Stimulated activated CD8-positive, alpha-beta memory T cell treated with anti-CD3 and anti-CD28 coated beads, Interleukin-4, amount 100 ng/mL, for 4 hours (primary cell): ENCODE data around the gene PCSK2.

Source experiments
- DNase-seq, 2 donors: peaks; one replicate each; pipeline ENCODE4 v3.0.0-alpha.2; 2020; ENCODE audit warnings: low read depth in 2 of 2, low spot score in 1 of 2

PCSK2 gene

GRCh38 chr20:17471606-17472187 is 244.9 kb downstream of the PCSK2 start:
- no peak for DNase-seq

DNA sequence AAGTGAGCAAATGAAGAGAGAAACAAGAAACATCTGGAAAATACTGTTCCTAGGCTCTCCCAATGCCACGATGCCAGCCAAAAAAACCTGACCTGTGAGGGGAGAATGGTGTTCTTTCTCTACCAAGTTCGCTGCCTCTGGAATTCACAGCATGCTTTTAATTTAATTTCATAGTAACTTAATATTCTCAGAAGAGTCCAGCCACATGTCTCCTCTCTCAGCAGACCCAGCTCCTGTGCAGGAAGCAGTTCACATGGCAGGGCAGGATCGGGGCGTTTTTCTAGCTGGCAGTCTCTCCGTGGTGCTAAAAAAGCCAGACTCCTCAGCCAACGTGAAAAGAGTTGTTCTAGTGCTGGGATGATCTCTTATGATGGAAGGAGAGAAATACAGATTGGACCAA is 246.8 kb downstream of the PCSK2 start:
- DNase-seq = no peak

- no peak for DNase-seq
These were observed 252.3 kb downstream of the PCSK2 start for GRCh38 chr20:17479063-17479657.

DNA sequence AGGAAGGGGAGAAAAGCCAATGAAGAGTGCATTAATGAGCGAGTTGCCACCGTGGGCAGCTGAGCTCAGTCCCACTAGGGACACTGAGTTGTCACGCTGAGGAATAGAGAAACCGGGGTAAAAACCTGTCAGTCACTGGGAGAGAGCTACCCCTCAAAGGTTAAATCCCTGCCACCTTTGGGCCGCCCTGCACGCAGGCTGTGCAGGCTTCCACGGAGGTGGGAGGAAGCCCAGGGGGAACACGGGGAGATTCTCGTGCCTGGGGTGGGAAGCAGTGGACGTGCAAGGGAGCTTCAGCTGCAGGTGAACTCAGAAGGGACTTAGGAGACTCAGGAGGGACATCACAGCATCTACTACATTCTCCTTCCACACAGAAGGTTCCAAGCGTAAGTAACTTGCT is 253.9 kb downstream of the PCSK2 start:
- DNase-seq = no peak

- DNase-seq = no peak
These were observed 254.8 kb downstream of the PCSK2 start for GRCh38 chr20:17481661-17482060.

GRCh38 chr20:17482536-17482935 is 255.7 kb downstream of the PCSK2 start:
- DNase-seq = no peak

DNA sequence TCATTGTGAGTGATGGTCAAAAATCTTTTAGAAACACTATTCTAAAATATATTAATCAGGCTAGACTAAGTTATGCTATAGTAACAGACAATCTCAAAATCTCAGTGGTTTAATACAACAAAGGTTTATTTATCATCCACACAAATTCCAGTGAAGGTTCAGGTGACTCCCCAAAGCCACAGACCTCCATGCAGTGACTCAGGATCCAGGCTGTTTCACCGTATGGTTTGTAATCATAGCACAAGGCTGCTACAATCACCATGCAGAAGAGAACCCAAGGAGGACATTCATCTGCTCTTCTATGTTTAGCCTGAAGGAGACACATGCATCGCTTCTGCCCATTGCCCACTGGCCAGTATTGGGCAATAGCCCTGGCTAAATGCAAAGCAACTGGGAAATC is 258.2 kb downstream of the PCSK2 start:
- no peak for DNase-seq

- DNase-seq = no peak
These were observed 262.2 kb downstream of the PCSK2 start for GRCh38 chr20:17488916-17489600.

DNA sequence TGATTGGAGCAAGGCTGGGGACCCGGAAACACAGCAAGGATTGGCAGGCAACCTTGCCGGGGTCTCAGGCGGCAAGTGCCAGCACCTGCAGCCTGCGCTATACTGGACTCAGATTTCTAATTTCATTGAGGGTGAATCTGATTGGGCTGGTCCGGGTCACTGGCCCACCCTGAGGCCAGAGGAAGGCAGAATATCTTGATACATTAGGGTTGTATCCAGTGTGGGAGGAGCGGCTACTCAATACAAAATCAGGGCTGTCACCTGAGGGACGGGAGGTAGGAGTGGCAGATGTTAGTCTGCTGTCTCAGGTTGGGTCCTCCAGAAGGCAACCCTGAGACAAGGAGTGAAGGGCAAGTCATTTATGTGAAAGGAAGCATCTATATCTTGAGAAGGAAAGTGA is 263.7 kb downstream of the PCSK2 start:
- DNase-seq = no peak

DNA sequence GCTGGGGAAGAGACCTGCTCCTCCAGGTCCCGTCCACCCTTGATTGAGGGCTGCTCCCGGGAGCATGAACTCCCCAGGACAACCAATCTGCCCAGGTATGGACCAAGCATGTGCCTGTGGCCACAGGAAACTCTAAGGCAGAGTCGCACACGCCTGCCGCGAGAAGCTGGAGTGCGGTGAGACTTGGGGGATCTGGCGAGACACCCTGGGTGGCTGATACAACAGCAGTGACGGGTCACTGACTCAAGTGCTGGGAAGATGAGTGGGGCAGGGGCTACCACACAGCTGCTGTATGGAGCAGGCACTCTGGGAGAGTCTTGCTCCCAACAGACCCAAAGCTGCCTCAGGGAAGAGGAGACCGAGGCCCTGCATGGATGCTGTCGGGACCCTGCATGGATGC is 264.2 kb downstream of the PCSK2 start:
- no peak for DNase-seq

DNA sequence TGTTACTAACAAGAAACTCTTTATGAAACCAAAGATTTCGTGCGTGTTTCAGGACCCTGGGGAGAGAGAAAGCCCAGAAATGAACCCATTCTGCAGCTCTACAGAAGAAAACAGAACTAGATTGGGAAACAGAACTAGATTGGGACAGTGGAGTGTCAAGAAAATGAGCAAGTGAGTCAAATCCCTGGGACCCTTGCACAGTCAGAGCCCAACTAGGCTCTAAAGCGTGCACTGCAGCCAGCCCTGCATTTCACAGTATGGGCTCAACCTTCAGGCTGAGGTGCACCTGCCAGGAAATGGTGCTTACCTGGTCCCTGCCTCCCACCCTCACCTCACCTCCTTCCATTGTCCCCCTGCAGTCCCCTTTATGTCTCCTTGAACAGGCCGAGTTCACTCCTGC is 264.6 kb downstream of the PCSK2 start:
- DNase-seq = no peak

DNA sequence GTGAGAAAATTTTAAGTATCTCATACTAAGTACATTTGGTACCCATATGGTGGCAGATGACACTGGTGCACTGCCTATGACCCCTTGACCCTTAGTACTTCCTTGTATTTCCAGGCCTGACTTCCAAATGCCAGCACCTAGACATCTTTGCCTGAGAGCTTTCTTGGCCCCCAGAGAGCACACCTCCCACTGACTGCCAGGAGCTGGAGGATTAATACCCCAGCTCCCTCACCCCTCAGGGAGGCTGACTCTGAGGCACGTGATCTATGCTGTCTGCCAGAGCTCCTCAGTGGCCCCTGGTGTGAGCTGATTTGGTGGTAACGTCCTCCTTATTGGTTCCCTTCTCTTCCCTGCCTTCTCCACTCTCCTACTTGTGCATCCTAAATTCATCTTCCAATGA is 266.3 kb downstream of the PCSK2 start:
- no peak for DNase-seq

- no peak for DNase-seq
These were observed 267.4 kb downstream of the PCSK2 start for GRCh38 chr20:17494201-17494600.

DNA sequence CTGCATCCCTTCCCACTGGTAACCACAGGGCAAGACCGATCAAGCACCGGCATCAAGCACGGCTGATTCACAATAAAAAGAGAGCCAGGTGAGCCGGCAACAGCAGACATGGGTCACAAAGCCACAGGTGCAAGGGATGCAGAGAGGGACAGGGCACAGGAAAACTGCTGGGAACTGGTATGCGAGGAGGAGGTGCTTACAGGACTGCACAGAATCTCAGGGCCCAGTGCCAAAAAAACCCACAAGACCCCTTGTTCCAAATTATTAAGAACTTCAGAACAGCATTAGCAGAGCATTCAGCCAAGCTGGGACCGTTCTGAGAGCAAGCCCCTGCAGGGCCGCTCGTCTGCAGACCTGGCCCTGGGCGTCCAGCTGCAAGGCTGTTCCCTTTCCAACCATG is 269.0 kb downstream of the PCSK2 start:
- DNase-seq = no peak

DNA sequence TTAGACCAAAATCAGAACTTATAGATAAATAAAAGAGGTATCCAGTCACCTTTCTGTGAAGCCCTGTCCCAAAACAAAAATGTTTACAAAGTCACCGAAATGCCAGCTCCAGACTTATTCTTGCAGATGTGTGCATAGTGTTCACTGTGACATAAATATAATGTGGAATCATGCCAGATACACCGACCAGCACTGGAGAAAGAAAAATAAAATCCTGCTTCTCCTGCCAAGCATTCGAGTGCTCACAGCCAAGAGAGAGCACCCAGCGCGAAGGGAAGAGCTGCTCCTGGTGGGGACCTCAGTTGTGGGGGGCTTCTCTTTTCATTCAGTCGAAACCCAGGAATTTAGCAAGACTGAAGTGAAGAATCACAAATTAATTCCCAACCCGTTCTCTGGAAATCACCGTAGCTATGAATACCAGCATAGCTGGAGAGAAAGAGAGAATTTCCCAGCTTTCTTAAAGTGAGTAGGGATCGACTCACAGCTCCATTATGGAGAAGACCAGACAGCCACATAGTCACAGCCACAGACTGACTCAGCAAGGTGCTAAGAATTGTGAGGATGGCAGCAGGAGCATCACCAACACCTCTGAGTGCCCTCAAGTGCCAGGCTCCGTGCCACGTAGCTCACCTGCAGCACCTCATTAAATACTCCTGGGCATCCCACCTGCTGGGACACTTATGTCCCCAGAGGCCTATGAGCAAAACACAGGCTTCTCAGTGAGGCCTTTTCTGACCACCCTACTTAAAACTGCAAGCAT is 271.2 kb downstream of the PCSK2 start:
- no peak for DNase-seq

DNA sequence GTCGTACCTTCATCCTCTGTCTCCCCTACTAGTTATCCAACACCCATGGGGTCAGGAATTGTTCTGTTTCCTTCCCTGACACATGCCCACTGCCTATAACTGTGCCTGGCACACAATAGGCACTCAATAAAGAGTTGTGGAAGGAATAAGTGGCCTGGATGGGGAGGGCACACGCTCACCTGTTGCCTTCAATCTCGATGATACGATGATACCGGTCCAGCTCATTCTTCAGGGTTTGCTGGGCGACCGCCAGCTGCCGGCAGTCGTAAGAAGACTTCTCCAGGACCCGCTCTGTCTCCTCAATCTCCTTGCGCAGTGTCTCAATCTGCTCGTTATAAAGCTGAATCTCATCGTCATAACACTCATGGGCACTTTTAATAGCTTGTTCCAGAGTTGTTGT is 271.8 kb downstream of the PCSK2 start:
- DNase-seq = no peak

DNA sequence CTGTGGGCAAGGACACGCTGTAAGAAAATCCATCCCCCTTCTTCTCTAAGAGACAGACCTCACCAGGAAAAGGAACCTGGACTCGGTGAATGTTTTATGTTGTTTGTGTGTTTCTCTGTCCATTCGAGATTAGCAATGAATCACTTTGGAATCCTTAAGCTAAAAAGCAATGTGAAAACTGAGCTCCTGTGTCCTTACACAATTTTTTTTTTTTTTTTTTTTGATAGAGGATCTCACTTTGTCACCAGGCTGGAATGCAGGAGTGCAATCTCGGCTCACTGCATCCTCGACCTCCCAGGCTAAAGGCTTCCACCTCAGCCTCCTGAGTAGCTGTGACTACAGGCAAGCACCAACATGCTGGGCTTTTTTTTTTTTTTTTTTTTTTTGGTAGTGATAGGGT is 272.2 kb downstream of the PCSK2 start:
- no peak for DNase-seq

DNA sequence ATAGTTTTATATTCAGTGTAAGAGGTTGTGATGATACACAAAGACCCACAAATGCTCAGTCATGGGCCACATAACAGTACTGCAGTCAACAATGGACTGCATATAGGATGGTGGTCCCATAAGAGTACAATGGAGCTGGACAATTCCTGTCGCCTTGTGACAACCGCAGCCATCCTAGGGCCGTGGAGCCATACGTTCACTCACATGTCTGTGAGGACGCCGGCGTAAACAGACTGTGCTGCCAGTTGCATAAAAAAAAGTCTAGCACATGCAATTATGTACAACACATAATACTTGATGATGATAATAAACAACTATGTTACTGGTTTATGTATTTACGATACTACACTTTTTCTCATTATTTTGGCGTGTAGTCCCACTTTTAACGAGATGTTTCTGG is 273.4 kb downstream of the PCSK2 start:
- DNase-seq = no peak

GRCh38 chr20:17500826-17501225 is 274.0 kb downstream of the PCSK2 start:
- no peak for DNase-seq

DNA sequence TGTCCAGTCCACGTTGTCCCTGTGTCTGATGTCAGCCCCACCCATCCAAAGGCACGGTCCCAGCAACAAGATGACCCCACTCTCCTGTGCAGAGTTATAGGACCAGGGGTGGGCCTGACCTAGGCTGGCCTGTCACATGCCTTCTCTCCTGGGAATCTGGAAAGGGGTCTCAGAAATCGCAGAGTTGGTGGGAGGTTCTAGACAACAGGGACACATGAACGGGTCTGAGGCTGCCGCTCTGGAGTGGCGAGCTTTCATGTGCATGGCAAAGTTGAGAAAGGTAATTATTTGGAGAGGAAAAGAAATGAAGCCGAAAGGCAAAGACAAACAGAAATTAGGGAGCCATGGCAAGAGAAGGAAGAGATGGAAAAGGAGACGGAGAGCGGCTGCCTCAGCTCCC is 274.9 kb downstream of the PCSK2 start:
- DNase-seq = no peak

GRCh38 chr20:17502105-17502504 is 275.3 kb downstream of the PCSK2 start:
- DNase-seq = no peak
